Measurements from ENCODE around the gene SIDT2.

DNA sequence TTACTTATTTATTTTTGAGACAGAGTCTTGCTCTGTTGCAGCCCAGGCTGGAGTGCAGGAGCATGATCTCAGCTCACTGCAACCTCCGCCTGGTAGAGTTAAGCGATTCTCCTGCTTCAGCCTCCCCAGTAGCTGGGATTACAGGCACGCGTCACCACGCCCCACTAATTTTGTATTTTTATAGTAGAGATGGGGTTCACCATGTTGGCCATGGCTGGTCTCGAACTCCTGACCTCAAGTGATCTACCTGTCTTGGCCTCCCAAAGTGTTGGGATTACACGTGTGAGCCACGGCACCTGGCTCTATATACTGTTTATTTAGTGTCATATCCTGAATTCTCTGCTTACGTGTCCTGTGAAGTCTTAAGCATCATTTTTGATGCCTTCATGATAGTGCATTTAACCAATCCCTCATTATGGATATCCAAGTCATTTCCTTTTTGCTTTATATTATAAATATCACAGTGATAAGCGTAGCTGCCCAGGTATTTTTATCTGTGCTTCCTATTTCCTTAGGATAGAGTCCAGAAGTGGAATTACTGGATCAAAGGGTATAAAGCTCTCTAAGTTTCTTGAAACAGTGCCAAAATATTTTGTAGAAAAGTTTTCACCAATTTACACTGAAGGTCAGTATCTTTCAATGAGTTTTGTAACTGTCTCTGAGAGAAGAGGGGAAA, 871 bp upstream of the SIDT2 start:
- TF ChIP-seq, protein P1, sequence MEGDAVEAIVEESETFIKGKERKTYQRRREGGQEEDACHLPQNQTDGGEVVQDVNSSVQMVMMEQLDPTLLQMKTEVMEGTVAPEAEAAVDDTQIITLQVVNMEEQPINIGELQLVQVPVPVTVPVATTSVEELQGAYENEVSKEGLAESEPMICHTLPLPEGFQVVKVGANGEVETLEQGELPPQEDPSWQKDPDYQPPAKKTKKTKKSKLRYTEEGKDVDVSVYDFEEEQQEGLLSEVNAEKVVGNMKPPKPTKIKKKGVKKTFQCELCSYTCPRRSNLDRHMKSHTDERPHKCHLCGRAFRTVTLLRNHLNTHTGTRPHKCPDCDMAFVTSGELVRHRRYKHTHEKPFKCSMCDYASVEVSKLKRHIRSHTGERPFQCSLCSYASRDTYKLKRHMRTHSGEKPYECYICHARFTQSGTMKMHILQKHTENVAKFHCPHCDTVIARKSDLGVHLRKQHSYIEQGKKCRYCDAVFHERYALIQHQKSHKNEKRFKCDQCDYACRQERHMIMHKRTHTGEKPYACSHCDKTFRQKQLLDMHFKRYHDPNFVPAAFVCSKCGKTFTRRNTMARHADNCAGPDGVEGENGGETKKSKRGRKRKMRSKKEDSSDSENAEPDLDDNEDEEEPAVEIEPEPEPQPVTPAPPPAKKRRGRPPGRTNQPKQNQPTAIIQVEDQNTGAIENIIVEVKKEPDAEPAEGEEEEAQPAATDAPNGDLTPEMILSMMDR (IDR thresholded peaks at IDR 0.05), result no peak
- TF ChIP-seq REST (IDR thresholded peaks at IDR 0.05; ENCODE audit: insufficient read depth in 1 of 2, low read depth in 2 of 2, low read length in 1 of 2) (no peak), POLR2AphosphoS5 (IDR thresholded peaks at IDR 0.05; ENCODE audit: low read depth, low read length) (no peak), TCF7L2 (IDR thresholded peaks at IDR 0.05; ENCODE audit: low read depth, low read length) (no peak)

Data from Panc1 (cell line).